H1 (cell line): ENCODE data around the gene RNF123. TPM values are rescaled to one million over a fixed set of nuclear protein-coding genes. Genes with fewer than 3 reads are reported as not detected.
"Not testable (repeated sequence)": the region's sequence is repeated elsewhere in the genome, so short reads cannot be mapped to it uniquely, and the experiment has no call there.

ENCODE experiments used
- CTCF ChIA-PET: fragments of 300-600 bp; sonication (Branson Sonifier 250); formaldehyde crosslinking; loops from one replicate; lab custom pipeline; 2021; ENCODE audit not compliant: partially characterized antibody; lab: Charles Lee
- POLR2A ChIA-PET: fragments of 300-600 bp; sonication (Branson Sonifier 250); formaldehyde crosslinking; loops from one replicate; lab custom pipeline; 2021; ENCODE audit warnings: inconsistent platforms; ENCODE audit not compliant: partially characterized antibody; lab: Charles Lee
- DNase-seq, 2 experiments: peaks; one replicate each; pipeline versions ENCODE4 v3.0.0 to v3.0.0-alpha.2; 2010 to 2022; ENCODE audit warnings: low spot score in 2 of 2, low read depth in 1 of 2, mixed read lengths in 1 of 2
- FAIRE-seq: peaks from 2 replicates; lab custom pipeline; 2011; peaks lifted over from hg19 to GRCh38; lab: Jason Lieb, UNC
- H2AFZ ChIP-seq: 2 replicates; pipeline ENCODE4 v1.8.1; 2012; ENCODE audit warnings: low read length, inconsistent platforms
- H2AK5ac ChIP-seq: 2 replicates; pipeline ENCODE4 v1.6.1; 2013; ENCODE audit warnings: low read depth, low read length
- H2BK120ac ChIP-seq: replicated peaks from 2 replicates; pipeline ENCODE3; 2013; ENCODE audit warnings: low read depth, low read length, inconsistent platforms
- H2BK12ac ChIP-seq: 2 replicates; pipeline ENCODE4 v1.6.1; 2013; ENCODE audit warnings: low read depth, low read length
- H2BK15ac ChIP-seq: 2 replicates; pipeline ENCODE4 v1.6.1; 2013; ENCODE audit warnings: low read length
- H2BK20ac ChIP-seq: 2 replicates; pipeline ENCODE4 v1.6.1; 2013; ENCODE audit warnings: low read length
- H2BK5ac ChIP-seq: 2 replicates; pipeline ENCODE4 v1.6.1; 2013; ENCODE audit warnings: low read depth, low read length
- H3K14ac ChIP-seq: 2 replicates; pipeline ENCODE4 v1.6.1; 2013; ENCODE audit warnings: inconsistent platforms; ENCODE audit not compliant: insufficient read length
- H3K18ac ChIP-seq: 2 replicates; pipeline ENCODE4 v1.6.1; 2013; ENCODE audit warnings: low read length; ENCODE audit errors: extremely low read depth
- H3K23ac ChIP-seq: 2 replicates; pipeline ENCODE4 v1.6.1; 2013; ENCODE audit warnings: inconsistent platforms; ENCODE audit not compliant: insufficient read length
- H3K23me2 ChIP-seq: 2 replicates; pipeline ENCODE4 v1.6.1; 2013; ENCODE audit warnings: low read depth, low read length
- H3K27ac ChIP-seq: 2 replicates; pipeline ENCODE4 v1.6.1; 2011; ENCODE audit warnings: low read depth, low read length, inconsistent platforms
- H3K27me3 ChIP-seq, 4 experiments: replicated peaks in 1 of 4; 1 replicate in 1 of 4; 2 replicates in 3 of 4; pipeline versions ENCODE4 v1.6.1 to v1.8.1; 2011 to 2013; ENCODE audit warnings: low read length in 3 of 4, mild to moderate bottlenecking in 3 of 4, inconsistent platforms in 2 of 4, mixed read lengths in 2 of 4, moderate library complexity in 1 of 4; ENCODE audit not compliant: control insufficient read depth in 3 of 4, insufficient read depth in 3 of 4; ENCODE audit errors: extremely low read depth in 1 of 4
- H3K36me3 ChIP-seq, 4 experiments: 2 replicates each; pipeline versions ENCODE4 v1.6.1 to v1.8.1; 2011 to 2013; ENCODE audit warnings: mild to moderate bottlenecking in 4 of 4, low read length in 3 of 4, moderate library complexity in 2 of 4, control low read depth in 1 of 4, inconsistent platforms in 1 of 4; ENCODE audit not compliant: insufficient read depth in 4 of 4, control insufficient read depth in 2 of 4
- H3K4ac ChIP-seq: replicated peaks from 2 replicates; pipeline ENCODE3; 2013; ENCODE audit warnings: low read length, low read depth, mixed read lengths, inconsistent platforms; ENCODE audit not compliant: insufficient read length
- H3K4me1 ChIP-seq, 4 experiments: replicated peaks in 1 of 4; 1 replicate in 1 of 4; 2 replicates in 3 of 4; pipeline versions ENCODE4 v1.6.1 to v1.8.1; 2011 to 2013; ENCODE audit warnings: low read length in 3 of 4, inconsistent platforms in 2 of 4, mixed read lengths in 1 of 4; ENCODE audit not compliant: insufficient read depth in 4 of 4, control insufficient read depth in 3 of 4
- H3K4me2 ChIP-seq, 2 experiments: 2 replicates each; pipeline versions ENCODE4 v1.6.1 to v1.8.1; 2011 to 2013; ENCODE audit warnings: low read depth in 2 of 2, low read length in 2 of 2, control low read depth in 1 of 2, inconsistent platforms in 1 of 2, mild to moderate bottlenecking in 1 of 2; ENCODE audit not compliant: insufficient read depth in 1 of 2
- H3K4me3 ChIP-seq, 4 experiments: fragments of 200-600, 300-600 bp in 1 of 4; sonication (generic), shearing (Covaris generic), sonication (Bioruptor Twin) in 1 of 4; 2 replicates each; pipeline versions ENCODE4 v1.5.1 to v1.8.1; 2011 to 2016; ENCODE audit warnings: low read length in 4 of 4, low read depth in 3 of 4, control low read depth in 2 of 4, inconsistent platforms in 2 of 4, mild to moderate bottlenecking in 2 of 4, mixed read lengths in 1 of 4, moderate library complexity in 1 of 4; ENCODE audit not compliant: insufficient read depth in 2 of 4; ENCODE audit errors: extremely low read depth in 1 of 4
- H3K56ac ChIP-seq: replicated peaks from 2 replicates; pipeline ENCODE3; 2013; ENCODE audit warnings: low read depth, mild to moderate bottlenecking, mixed read lengths, low read length, inconsistent platforms; ENCODE audit not compliant: insufficient read length
- H3K79me1 ChIP-seq: 2 replicates; pipeline ENCODE4 v1.6.1; 2013; ENCODE audit warnings: low read depth, low read length, control low read depth
- H3K79me2 ChIP-seq, 2 experiments: 2 replicates each; pipeline versions ENCODE4 v1.6.1 to v1.8.1; 2012 to 2013; ENCODE audit warnings: low read length in 2 of 2, mild to moderate bottlenecking in 2 of 2, inconsistent platforms in 1 of 2; ENCODE audit not compliant: insufficient read depth in 2 of 2, control insufficient read depth in 1 of 2
- H3K9ac ChIP-seq, 4 experiments: replicated peaks in 1 of 4; 1 replicate in 1 of 4; 2 replicates in 3 of 4; pipeline versions ENCODE4 v1.6.1 to v1.8.1; 2011 to 2013; ENCODE audit warnings: low read depth in 3 of 4, low read length in 3 of 4, control low read depth in 2 of 4, mild to moderate bottlenecking in 2 of 4, moderate library complexity in 2 of 4, inconsistent platforms in 1 of 4; ENCODE audit errors: extremely low read depth in 1 of 4
- H3K9me3 ChIP-seq, 2 experiments: 2 replicates each; pipeline versions ENCODE4 v1.6.1 to v1.8.1; 2012 to 2013; ENCODE audit warnings: mild to moderate bottlenecking in 2 of 2, moderate library complexity in 2 of 2, control low read depth in 1 of 2, inconsistent platforms in 1 of 2, low read depth in 1 of 2, low read length in 1 of 2, mixed read lengths in 1 of 2; ENCODE audit not compliant: insufficient read depth in 2 of 2
- H4K20me1 ChIP-seq, 2 experiments: replicated peaks in 1 of 2; 2 replicates each; pipeline versions ENCODE3 to v1.8.1; 2011 to 2013; ENCODE audit warnings: inconsistent platforms in 2 of 2, low read length in 2 of 2, mild to moderate bottlenecking in 1 of 2; ENCODE audit not compliant: insufficient read depth in 2 of 2, control insufficient read depth in 1 of 2
- H4K5ac ChIP-seq: 2 replicates; pipeline ENCODE4 v1.6.1; 2013; ENCODE audit warnings: low read length, low read depth, mixed read lengths, inconsistent platforms; ENCODE audit not compliant: insufficient read length
- H4K8ac ChIP-seq: 2 replicates; pipeline ENCODE4 v1.8.0; 2013; ENCODE audit warnings: mild to moderate bottlenecking, moderate library complexity, low read length, inconsistent platforms; ENCODE audit not compliant: insufficient read depth; ENCODE audit errors: extremely low read depth
- H4K91ac ChIP-seq: replicated peaks from 2 replicates; pipeline ENCODE3; 2013; ENCODE audit warnings: low read length, mixed read lengths, inconsistent platforms; ENCODE audit not compliant: insufficient read length
- WGBS, 2 experiments: shearing (Covaris generic) in 1 of 2; methylation state at CpG; one replicate each; pipeline versions ENCODE4 v1.1.6 to v1.1.7; 2013 to 2015; ENCODE audit warnings: low lambda C conversion rate in 2 of 2, mixed read lengths in 2 of 2, inconsistent platforms in 1 of 2, low coverage in 1 of 2, missing lambda C conversion rate in 1 of 2; ENCODE audit not compliant: insufficient replicate concordance in 2 of 2, insufficient coverage in 1 of 2, insufficient read length in 1 of 2; ENCODE audit errors: extremely low coverage in 1 of 2, missing lambda C conversion rate in 1 of 2; 5-methylcytosine and 5-hydroxymethylcytosine counted together
- polyA plus RNA-seq, 7 experiments: library from polyadenylated mRNA; depleted of rRNA in 3 of 7; stranded (reverse) in 5 of 7; unstranded in 2 of 7; fragments of >200 nt in 5 of 7; fragments of 200-250 nt in 2 of 7; gene quantifications; 1 replicate in 5 of 7; 2 replicates in 1 of 7; 4 replicates in 1 of 7; pipeline versions ENCODE4 v1.2.1 to v1.2.3, GENCODE V29; 2011 to 2013; ENCODE audit warnings: missing spikeins in 2 of 7, mixed read lengths in 2 of 7
- total RNA-seq: library from RNA; stranded (reverse); fragmentation: NEBNext Ultra II Directional; extraction: Animal tissue kit (Norgen Biotek cat#: 25700); gene quantifications from 2 replicates; pipeline ENCODE4 v1.2.1, GENCODE V29; 2021

RNF123 gene
- total and polyA plus RNA-seq, 2 of the 8 experiments (the other 6 are each of a cell fraction or from before 2014, with no cell fraction given) = 30.5 to 57.7 TPM

- POLR2A ChIA-PET = interaction anchor here (2.6 kb wide), 1 partner anchor 31 kb away, joined by 12 read pairs; the partner anchor contains the start of gene AMIGO3
- H3K14ac ChIP-seq, H3K56ac ChIP-seq, H3K79me2 ChIP-seq, H3K18ac ChIP-seq, H3K27ac ChIP-seq, H2BK20ac ChIP-seq, H2AFZ ChIP-seq, H2BK120ac ChIP-seq, H3K9ac ChIP-seq, H4K8ac ChIP-seq, H3K4ac ChIP-seq, H2AK5ac ChIP-seq, H3K23ac ChIP-seq, FAIRE-seq, DNase-seq, H3K4me1 ChIP-seq, H3K79me1 ChIP-seq, H4K20me1 ChIP-seq, H3K9me3 ChIP-seq, H2BK5ac ChIP-seq, H2BK15ac ChIP-seq, H2BK12ac ChIP-seq, CTCF ChIA-PET, H4K91ac ChIP-seq, H4K5ac ChIP-seq, H3K27me3 ChIP-seq: not testable (repeated sequence)
- H3K23me2 ChIP-seq = peaks cover 14% of the 10 kb centered on the region
- peak overlapping the region; percentile 77 to 99 for H3K4me2 ChIP-seq
- peak overlapping the region; percentile 49 to 74 (median 52); a peak in 7 of 8 replicates for H3K4me3 ChIP-seq
- peaks cover 14 to 15% (median 15%) of the 10 kb centered on the region in 4 experiments for H3K36me3 ChIP-seq
- 81% methylated on average over 7 of the region's 12 CpGs; no CpG with 5 or more reads in 1 of the 2 experiments for WGBS, 2 experiments
Measured at GRCh38 chr3:49687424-49687795, 1.9 kb upstream of the RNF123 start.
